Measurements from ENCODE around the gene ATL3.
"Not testable (repeated sequence)": the region's sequence is repeated elsewhere in the genome, so short reads cannot be mapped to it uniquely, and the experiment has no call there.

Gene ATL3

DNA sequence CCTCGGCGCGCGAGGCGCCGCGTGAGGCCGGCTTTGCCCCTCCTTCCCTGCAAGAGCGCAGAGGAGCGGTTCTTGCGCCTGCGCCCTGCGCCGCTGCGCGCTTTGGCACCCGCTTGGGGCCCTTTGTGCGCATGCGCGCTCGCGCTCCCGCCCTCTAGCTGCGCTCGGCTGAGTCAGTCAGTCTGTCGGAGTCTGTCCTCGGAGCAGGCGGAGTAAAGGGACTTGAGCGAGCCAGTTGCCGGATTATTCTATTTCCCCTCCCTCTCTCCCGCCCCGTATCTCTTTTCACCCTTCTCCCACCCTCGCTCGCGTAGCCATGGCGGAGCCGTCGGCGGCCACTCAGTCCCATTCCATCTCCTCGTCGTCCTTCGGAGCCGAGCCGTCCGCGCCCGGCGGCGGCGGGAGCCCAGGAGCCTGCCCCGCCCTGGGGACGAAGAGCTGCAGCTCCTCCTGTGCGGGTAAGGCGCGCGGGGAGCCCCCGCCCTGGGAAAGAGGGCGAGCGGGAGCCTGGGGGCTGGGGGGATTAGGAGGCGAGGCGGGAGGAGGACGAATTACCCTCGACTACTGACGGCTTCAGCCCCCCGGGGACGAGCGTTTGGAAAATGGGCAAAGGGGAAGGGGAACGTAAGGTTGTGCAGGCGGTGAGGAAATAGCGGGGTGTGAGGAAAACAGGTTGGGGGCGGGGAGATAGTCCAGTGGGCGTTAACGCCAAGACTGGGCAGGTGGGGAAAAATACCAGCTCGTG is 10.3 kb upstream of the ATL3 start, which contains the start of gene RTN3:
TSS of gene RTN3 (plus strand) at position 180 of the 745 bp plus-strand sequence. CDS start at position 317, 137 bp downstream.
- peak; percentile 96 to 98 (median 98) for DNase-seq

DNA sequence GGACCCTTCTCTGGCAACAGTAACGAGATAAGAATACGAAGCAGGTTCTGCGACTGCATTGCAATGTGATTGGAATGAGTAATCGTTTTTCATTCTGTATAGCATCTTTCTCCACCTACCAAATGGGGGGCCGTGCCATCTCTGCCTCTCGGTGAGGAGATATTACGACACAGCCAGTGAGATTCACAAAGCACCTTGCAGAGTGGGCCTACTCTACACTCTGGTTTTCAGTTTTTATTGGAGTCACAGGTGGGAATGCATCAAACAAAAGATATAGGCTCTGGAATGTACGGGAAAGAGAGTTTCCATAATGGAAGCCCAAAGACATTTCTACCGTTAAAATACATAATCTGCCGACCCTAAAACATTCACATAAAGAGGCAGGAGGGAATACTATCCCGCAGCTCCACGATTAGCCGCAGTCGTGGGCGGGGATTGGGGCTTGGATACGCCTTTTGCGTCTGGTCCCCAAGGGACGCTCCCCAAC is 9.7 kb upstream of the ATL3 start:
- peak in 2 of 5 experiments; percentile 13 to 64 for DNase-seq

DNA sequence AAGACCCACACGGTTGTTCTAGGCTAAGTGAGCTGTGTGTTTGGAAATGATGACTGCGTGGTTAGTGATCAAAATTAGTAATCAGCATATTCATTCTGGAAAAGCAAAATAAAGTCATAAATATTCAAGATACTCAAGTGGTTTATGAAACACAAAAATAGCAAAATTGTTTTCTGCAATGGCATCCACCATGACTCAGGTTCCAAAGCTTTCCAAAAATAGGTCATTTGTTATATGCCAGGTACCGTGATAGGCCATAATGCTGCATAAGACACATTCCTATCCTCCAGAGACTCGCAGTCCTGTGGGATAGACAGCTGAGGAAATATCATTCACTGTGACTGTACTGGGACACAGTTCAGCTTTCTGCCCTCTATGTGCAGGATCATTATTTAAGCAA is 2.4 kb upstream of the ATL3 start:
- no peak for DNase-seq

DNA sequence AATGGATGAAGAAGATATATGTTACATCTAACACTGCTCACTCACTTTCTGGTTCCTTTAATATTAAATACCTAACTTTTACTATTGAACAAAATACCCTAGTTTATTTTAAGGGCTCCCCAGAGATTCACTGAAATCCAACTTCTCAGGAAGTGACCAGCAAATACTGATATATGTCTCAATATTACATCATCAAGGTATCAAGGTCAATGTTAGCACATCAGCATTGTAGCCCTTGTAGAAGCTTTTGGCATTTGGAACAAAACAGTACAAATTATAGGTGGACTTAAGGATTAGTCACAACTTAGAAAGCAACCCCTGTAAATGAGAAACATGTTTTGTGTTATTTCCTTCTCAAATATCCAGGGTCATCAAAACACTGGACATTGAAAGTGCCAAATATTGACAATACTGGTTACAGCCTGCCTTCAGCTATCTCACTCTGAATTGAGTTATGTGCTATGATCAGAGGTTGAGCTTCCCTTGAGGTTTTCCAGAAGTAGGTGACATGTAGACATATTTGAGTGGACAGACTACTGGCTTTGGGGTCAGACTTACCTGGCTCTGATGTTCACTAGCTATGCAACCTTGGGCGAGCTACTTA is 1.9 kb upstream of the ATL3 start:
- DNase-seq, result no peak

DNA sequence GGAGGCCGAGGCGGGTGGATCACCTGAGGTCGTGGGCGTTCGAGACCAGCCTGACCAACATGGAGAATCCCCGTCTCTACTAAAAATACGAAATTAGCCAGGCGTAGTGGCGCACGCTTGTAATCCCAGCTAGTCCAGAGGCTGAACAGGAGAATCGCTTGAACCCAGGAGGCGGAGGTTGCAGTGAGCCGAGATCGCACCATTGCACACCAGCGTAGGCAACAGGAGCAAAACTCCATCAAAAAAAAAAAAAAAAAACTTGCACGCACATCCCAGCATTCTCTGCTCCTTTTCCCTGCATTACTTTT is 934 bp upstream of the ATL3 start:
- no peak for DNase-seq

DNA sequence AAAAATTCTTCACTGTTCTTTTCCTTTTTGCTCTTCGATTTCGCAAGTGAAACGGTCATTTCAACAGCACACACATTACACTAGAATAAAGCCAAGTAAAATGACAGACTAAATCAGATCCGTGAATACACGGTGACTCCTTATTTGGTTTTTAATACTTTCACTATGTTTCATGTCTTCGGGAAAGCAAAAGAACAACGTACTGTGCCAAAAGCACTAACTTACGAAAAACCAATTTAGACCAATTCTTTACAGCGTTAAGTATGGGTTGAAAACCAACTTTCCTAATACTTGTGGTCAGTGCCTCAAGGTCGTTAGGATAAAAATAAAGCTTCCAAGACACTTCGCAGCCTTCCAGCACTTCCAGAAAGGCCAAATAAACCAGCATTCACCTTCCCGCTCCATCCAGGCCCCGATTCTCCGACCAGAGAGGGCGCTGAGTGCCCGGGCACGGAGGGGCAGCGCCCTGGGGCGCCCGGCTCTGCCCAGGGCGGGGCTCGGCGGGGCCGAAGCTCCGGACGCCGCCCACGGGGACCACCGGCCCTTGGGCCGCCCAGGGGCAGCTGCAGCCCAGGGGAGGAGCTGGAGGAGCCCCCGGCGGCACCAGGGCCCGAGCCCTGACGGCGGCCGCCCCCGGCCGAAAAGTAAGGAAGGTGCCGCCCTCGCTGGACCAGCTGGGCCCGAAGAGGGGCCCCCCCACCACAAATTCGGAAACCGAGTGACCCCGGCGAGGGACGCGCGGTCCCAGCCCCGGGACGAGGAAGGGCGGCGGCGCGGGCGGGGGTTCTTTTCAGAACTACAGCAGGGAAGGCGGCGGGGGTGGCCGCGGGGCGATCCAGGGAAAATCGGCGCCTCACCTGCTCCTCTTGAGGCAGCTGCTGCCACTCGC is 499 bp downstream of the ATL3 start:
- peak in 3 of 5 experiments; percentile 10 to 19 (median 11) for DNase-seq

DNA sequence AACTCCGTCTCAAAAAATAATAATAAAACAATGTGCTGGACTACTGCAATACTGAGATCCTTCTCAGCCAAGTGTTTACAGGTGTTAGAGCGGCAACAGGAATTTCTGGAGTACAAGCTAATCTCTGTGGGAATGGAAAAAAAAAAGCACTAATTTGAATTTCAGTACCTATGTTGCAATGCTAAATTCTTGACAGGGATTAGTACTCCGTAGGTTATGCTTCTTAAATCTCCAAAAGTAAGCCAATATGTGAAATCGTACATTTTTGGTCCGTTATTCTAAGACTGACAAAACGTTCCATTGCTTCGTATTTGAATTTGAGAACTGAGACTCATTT is 1.1 kb downstream of the ATL3 start:
- no peak for DNase-seq

- DNase-seq, result peak in 1 of 5 experiments; percentile 29
These were observed 3.0 kb downstream of the ATL3 start for GRCh38 chr11:63667995-63668795.

- DNase-seq, result no peak
These were observed 4.3 kb downstream of the ATL3 start for GRCh38 chr11:63666874-63667273.

DNA sequence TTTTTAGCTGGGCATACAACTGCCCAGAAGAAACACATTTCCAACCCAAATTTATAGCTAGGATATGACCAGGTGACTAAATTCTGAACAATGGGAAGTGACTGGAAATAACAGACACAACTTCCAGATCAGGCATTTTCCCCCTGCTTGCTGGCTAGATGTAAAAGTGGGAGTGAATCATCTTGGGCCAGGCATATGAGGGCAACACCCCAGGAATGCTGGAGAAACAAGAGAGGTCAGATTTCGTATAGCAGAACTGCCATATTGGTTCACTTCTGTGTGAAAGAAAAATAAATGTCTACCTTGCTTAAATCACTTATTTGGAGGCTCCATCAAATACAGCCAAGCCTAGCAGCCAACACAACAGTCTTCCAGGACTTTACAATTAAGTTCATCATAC is 7.4 kb downstream of the ATL3 start:
- no peak for DNase-seq

DNA sequence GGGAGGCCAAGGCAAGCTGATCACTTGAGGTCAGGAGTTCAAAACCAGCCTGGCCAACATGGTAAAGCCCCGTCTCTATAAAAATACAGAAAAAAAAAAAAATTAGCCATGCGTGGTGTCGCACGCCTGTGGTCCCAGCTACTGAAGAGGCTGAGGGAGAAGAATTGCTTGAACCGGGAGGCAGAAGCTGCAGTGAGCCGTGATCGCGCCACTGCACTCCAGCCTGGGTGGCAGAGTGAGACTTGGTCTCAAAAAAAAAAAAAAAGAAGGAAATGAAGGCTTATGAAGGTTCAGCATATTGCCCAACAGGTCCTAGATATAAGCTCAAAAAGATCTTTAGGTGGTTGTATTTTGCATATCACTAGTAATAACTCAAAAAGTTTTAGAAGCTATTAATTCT is 10.2 kb downstream of the ATL3 start:
- no peak for DNase-seq

DNA sequence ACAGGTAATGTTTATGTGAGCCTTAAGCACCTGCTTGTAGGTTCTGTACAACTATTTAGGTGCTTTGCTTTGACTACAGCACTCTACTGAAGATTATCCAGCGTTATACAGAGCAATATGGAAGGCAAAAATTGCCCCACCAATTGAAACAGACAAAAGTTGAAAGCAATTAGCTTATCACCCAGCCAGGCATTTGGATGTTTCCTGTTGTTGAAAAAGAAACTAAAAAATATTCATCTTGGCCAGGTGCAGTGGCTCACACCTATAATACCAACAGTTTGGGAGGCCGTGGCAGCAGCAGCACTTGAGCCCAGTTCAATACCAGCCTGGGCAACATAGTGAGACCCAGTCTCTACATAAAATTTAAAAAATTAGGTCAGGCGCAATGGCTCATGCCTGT is 18.5 kb downstream of the ATL3 start:
- DNase-seq, result peak in 1 of 5 experiments; percentile 44

DNA sequence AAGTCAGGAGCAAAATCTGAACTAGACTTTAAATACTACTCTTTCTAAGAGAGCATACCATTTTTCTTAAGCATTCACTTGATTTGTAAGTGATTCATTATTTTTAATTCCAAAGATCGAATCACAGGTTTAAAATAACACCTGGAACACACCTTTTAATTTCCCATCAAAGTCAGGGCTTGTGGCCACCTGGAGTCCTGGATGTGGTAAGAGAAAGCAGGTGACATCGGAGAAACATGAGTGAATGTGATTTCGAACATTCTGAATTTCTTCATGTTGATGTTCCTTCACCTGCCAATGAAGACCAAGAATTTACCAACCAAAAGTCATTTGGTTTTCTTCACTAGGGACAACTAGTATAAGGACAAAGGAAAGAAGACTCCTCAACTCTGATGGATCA is 28.0 kb downstream of the ATL3 start:
- no peak for DNase-seq

DNA sequence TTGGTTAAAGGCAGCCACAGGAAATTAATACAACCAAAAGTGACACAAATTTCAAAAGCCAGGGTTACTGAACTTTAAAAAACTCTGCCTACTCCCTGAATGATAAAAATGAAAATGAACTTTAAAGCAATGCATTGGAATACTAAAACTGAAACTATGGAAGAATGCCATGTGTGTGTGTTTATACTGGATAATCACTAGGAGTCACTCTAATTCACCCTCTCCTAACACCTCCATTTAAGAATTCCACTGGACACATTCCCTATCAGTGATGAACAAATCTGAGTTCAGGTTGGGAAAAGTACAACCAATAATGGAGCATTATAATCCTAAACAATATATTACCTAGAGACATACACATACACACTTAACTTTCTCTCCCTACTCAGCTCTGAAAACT is 29.4 kb downstream of the ATL3 start:
- DNase-seq, result no peak

GRCh38 chr11:63639199-63639832 is 31.9 kb downstream of the ATL3 start:
- peak in 1 of 5 experiments; percentile 25 for DNase-seq

- not testable (repeated sequence) for DNase-seq
These were observed 32.7 kb downstream of the ATL3 start for GRCh38 chr11:63638436-63638835.

DNA sequence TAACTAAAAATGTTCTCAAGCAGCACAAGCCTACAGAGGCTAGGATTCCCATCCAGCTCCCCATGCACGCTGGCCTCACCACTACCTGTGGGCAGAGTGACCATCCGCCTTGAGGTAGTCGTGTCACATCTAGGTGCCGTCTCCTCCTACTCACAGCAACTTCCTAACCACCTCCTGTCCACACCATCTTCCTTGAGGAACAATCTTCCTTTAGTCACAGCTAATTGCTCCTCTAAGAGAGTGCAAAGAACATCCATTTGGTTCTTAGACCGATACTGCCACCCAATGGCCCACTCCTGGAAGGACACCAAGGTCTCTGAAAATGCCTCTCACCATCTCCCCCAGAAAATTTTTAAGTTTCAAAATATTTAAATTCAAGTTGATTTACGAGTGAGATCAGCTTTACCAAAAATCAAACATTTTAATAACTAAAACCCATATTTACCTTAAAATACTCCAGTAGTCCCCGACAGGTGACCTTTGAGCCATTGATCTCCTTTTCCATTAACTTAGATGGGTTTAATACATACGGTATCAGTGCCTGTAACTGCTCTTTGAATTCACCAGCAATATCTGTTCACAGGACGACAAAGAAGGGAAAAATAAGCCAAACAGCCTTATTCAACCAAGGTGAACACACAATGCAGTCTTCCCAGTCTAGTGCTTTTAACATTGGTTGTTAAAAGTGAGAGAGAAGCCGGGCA is 35.3 kb downstream of the ATL3 start:
- DNase-seq, result peak; percentile 15 to 63 (median 50)

GRCh38 chr11:63629426-63629825 is 41.8 kb downstream of the ATL3 start:
- DNase-seq, result no peak

- DNase-seq, result no peak
These were observed 47.5 kb downstream of the ATL3 start for GRCh38 chr11:63623513-63624140.

DNA sequence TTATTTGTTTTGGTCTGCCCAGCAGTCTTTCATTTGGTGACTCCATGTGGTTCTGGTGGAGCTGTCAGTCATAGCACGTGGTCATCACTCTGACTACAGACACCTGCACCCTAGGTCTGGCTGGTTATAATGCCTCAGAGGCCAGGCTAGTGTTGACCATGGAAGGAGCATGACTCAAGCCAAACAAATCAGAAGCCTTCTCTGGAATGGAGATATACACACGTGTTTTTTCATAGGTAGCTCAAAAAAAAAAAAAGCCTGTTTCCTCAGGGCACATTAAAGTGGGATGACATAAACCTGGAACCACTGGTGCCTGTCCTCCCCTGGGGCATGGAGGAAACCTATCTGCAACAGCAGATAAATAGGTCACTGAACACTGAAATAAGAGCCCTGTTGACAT is 48.9 kb downstream of the ATL3 start:
- no peak for DNase-seq

- DNase-seq, result peak in 1 of 5 experiments; percentile 13
These were observed 50.1 kb downstream of the ATL3 start for GRCh38 chr11:63621071-63621470.
